ENCODE measurements around the gene MTHFSD.

Gene MTHFSD

GRCh38 chr16:86587487-86587886, 32.5 kb upstream of the MTHFSD start:
- Histone ChIP-seq H3K27me3 (replicated peaks; ENCODE audit: insufficient read depth, low read length) (peaks cover 27% of the 10 kb centered on the region), H3K4me2 (ENCODE audit: low read depth, low read length) (no peak overlapping the region), H3K4me3 (ENCODE audit: low read length) (no peak overlapping the region), H3K9ac (ENCODE audit: low read length) (no peak overlapping the region), H3F3A (ENCODE audit: insufficient read depth, low read length) (no peaks in the 10 kb centered on the region), H3K9me2 (replicated peaks; ENCODE audit: insufficient read depth, low read length) (no peaks in the 10 kb centered on the region), H3K79me2 (ENCODE audit: low read length) (no peaks in the 10 kb centered on the region), H2AFZ (ENCODE audit: low read length) (no peak overlapping the region), H3K4me1 (ENCODE audit: low read length) (no peaks in the 10 kb centered on the region), H3K27ac (ENCODE audit: low read length) (no peak overlapping the region), H3K9me3 (replicated peaks; ENCODE audit: insufficient read depth, low read length) (no peaks in the 10 kb centered on the region), H4K20me1 (ENCODE audit: insufficient read depth, low read length) (no peaks in the 10 kb centered on the region), H3K36me3 (replicated peaks; ENCODE audit: insufficient read depth, low read length) (no peaks in the 10 kb centered on the region)
- DNase-seq = no peak
- no peak for TF ChIP-seq EZH2 (optimal IDR thresholded peaks at IDR 0.05; ENCODE audit: low read depth, low read length)
- no peak for TF ChIP-seq EZH2phosphoT487 (IDR thresholded peaks at IDR 0.05; ENCODE audit: low read length)
- no peak for TF ChIP-seq CTCF (IDR thresholded peaks at IDR 0.05; ENCODE audit: low read length)

DNA sequence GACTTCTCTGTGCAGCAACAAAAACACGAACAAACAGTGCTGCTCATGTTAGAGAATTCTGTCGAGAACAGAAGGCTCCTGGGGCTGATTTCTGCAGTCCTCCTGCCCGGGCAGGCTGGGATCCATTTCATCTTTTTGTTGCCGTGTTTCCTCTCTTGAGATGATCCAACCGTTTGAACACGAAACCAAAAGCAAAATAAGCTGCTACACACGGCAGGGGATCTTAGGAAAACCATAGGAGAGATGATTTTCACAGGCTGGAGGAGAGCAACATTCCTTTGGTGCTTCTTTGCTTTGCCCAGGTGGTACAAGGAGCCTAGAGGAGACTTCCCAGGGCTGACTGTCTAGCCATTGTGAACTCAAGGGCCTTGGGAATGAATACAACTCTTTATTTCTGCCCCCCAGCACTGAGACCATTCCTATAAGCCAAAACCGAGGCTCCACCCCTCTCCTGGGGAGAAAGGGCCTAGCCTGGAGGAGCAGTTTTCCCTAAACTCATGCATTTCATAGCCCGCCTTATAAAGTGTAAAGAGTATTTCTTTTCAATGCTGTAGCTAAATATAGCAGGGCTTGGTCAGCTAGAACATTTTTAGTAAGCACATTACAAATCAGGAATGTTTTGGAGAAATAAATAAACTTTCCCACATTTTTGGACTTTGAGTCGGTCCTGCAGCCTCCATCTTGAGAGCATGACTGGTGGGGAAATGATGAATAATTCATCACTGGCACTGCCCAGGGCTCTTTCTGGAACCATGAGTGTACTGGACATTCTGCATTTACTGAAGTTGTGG, 31.0 kb upstream of the MTHFSD start:
- H3K4me3 ChIP-seq (ENCODE audit: low read length) = no peak overlapping the region; the same call in 1 of the 2 replicates
- H3F3A ChIP-seq (ENCODE audit: insufficient read depth, low read length) = no peaks in the 10 kb centered on the region
- H3K27me3 ChIP-seq (replicated peaks; ENCODE audit: insufficient read depth, low read length) = peaks cover 29% of the 10 kb centered on the region
- H3K36me3 ChIP-seq (replicated peaks; ENCODE audit: insufficient read depth, low read length) = no peaks in the 10 kb centered on the region
- H3K4me2 ChIP-seq (ENCODE audit: low read depth, low read length) = peak overlapping the region; percentile 34; the same call in 1 of the 2 replicates
- H2AFZ ChIP-seq (ENCODE audit: low read length) = no peak overlapping the region
- no peaks in the 10 kb centered on the region for H3K9me3 ChIP-seq (replicated peaks; ENCODE audit: insufficient read depth, low read length)
- DNase-seq = no peak
- H3K79me2 ChIP-seq (ENCODE audit: low read length) = no peaks in the 10 kb centered on the region
- no peaks in the 10 kb centered on the region for H3K4me1 ChIP-seq (ENCODE audit: low read length)
- no peaks in the 10 kb centered on the region for H4K20me1 ChIP-seq (ENCODE audit: insufficient read depth, low read length)
- TF ChIP-seq CTCF (IDR thresholded peaks at IDR 0.05; ENCODE audit: low read length) (no peak), EZH2phosphoT487 (IDR thresholded peaks at IDR 0.05; ENCODE audit: low read length) (no peak), EZH2 (optimal IDR thresholded peaks at IDR 0.05; ENCODE audit: low read depth, low read length) (no peak)
- no peak overlapping the region for H3K27ac ChIP-seq (ENCODE audit: low read length)
- no peak overlapping the region for H3K9ac ChIP-seq (ENCODE audit: low read length)
- no peaks in the 10 kb centered on the region for H3K9me2 ChIP-seq (replicated peaks; ENCODE audit: insufficient read depth, low read length)

DNA sequence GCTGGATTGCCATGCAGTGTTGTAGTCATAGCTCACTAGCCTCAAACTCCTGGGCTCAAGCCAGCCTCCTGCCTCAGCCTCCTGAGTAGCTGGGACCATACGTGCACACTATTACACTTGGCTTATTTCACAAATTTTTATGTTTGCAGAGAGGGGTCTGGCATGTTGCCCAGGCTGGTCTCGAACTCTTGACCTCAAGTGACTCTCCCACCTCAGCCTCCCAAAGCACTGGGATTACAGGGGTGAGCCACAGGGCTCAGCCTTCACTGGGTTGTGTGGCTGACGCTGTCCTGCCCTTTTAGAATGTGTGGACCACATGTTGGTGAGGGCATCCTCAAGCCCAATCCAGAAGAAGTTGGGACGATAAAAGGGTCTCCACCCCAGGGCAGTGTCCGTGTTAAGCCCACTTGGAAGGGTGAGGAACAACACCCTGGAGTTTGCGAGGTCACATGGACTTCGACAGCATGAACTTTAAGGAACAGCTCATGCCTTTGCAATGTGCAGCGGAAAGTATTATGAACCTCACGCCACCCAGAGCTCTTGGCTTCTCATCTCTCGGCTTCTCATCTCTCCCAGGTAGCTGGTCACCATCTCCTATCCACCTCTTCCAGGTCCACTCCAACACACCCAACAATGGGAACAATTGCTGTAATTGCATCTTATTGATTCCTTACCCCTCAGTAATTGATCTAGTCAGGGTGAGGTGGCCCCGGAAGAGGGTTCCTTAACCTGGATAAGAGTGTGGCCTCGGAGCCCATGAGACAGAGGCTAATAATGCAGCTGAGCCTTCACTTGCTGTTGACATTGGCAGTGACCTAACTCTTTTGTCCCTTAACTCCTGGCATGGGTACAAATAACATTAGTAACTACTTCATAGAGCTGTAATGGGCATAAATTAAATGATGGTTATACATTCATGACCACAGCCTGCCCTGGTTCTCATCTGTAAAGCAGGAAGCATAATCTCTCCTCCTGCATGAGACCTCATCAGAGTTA, 30.0 kb upstream of the MTHFSD start:
- no peak overlapping the region for H2AFZ ChIP-seq (ENCODE audit: low read length)
- no peak overlapping the region; the same call in 1 of the 2 replicates for H3K4me3 ChIP-seq (ENCODE audit: low read length)
- peak overlapping the region; percentile 34; the same call in 1 of the 2 replicates for H3K4me2 ChIP-seq (ENCODE audit: low read depth, low read length)
- H3K9ac ChIP-seq (ENCODE audit: low read length) = no peak overlapping the region
- TF ChIP-seq EZH2phosphoT487 (IDR thresholded peaks at IDR 0.05; ENCODE audit: low read length) = no peak
- no peak for TF ChIP-seq CTCF (IDR thresholded peaks at IDR 0.05; ENCODE audit: low read length)
- no peak for TF ChIP-seq EZH2 (optimal IDR thresholded peaks at IDR 0.05; ENCODE audit: low read depth, low read length)
- no peaks in the 10 kb centered on the region for H3K79me2 ChIP-seq (ENCODE audit: low read length)
- no peaks in the 10 kb centered on the region for H3K9me3 ChIP-seq (replicated peaks; ENCODE audit: insufficient read depth, low read length)
- no peak overlapping the region for H3K27ac ChIP-seq (ENCODE audit: low read length)
- peaks cover 39% of the 10 kb centered on the region for H3K27me3 ChIP-seq (replicated peaks; ENCODE audit: insufficient read depth, low read length)
- no peaks in the 10 kb centered on the region for H3K4me1 ChIP-seq (ENCODE audit: low read length)
- DNase-seq = no peak
- no peaks in the 10 kb centered on the region for H4K20me1 ChIP-seq (ENCODE audit: insufficient read depth, low read length)
- H3K9me2 ChIP-seq (replicated peaks; ENCODE audit: insufficient read depth, low read length) = no peaks in the 10 kb centered on the region
- no peaks in the 10 kb centered on the region for H3F3A ChIP-seq (ENCODE audit: insufficient read depth, low read length)
- no peaks in the 10 kb centered on the region for H3K36me3 ChIP-seq (replicated peaks; ENCODE audit: insufficient read depth, low read length)

Measured in MM.1S (cell line).